Ramos (cell line): Measurements from ENCODE around the gene KCNIP4.
"Not testable (repeated sequence)": the region's sequence is repeated elsewhere in the genome, so short reads cannot be mapped to it uniquely, and the experiment has no call there.

ENCODE experiments used
- in situ Hi-C: fragments of 300-500 bp; cut with MboI; formaldehyde crosslinking; loops from one replicate; pipeline ENCODE4 v1.14.3; 2022; ENCODE audit warnings: low sequenced_read_pairs; ENCODE audit not compliant: unreplicated experiment

The KCNIP4 gene

DNA sequence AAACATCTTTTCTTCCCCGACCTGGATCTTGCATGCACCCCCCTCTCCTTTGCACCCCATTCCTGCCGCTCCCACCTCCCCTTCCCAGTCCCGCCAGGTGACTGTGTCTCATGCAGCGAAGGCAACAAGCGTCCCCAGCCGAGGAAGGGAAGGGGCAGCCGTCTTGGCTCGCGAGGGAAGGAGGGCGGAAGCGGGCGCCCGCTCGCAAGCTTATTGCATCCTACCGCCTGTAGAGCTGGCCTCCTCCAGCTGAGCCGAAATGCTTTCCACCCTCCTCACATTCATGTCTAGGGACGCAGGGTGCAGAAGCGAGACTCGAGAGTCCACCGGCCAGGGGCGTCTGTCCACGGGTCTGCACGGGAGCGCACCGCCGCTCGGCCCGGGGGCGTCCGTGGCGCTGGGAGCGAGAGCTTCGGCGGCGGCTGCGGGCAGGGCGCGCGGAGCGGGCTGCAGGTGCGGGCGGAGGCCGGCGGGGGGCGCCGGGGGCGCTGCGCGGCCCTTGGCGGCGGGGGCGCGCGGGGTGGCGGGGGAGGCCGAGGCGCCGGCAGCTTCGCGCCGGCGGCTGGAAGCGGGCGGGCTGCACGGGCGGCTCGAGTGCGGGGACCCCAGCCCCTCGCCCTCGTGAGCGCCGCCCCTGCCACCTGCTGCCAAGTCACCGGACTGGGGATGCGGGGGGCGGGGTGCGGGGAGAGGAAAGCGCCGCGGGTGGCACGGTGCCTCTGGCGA is at the start of gene KCNIP4:
Gene KCNIP4 (minus strand): TSS at position 426 of the 726 bp plus-strand sequence.
- in situ Hi-C loops, result no loop called here

DNA sequence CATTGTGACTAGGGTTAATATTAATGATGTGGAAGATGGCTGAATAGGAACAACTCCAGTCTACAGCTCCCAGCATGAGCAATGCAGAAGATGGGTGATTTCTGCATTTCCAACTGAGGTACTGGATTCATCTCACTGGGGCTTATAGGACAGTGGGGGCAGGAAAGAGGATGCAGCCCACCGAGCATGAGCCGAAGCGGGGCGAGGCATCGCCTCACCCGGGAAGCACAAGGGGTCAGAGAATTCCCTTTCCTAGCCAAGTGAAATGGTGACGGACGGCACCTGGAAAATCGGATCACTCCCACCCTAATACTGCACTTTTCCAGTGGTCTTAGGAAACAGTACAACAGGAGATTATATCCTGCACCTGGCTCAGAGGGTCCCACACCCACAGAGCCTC is 48.0 kb upstream of the KCNIP4 start:
- in situ Hi-C loops, result not testable (repeated sequence)

DNA sequence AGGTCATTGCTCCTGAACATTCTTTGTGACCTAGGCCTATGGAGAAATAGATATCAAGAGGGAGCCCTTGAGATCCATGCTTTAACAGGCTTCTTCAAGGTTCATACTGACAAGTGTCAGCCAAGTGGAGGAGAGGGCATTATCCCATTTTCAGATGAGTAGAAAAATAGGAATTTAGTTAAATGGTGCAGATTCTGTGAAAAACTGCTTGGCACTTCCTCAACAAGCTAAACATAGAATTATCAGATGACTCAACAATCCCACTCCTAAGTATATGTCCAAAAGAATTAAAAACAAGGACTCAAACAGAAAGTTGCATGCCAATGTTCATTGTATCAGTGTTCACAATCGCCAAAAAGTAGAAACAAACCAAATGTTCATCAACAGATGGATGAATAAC is 43.8 kb upstream of the KCNIP4 start:
- in situ Hi-C loops, result no loop called here

DNA sequence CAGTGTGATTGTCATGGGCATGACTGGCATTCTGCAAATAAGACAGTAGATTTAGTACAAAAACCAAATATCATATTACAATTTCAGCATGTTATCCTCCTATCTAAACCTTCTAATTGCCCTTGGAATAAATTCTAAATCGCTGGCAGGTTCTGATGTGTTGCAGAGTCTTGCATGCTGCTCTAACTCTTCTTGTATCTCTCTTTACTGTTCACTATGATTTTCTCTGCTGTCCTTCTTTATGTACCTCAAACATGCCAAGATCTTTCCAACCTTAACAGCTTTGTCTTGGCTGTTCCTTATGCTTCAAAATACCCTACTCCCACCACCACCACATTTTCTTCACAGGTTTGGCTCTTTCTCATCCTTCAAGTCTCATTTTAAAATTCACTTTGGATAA is 43.0 kb upstream of the KCNIP4 start:
- in situ Hi-C loops, result no loop called here

DNA sequence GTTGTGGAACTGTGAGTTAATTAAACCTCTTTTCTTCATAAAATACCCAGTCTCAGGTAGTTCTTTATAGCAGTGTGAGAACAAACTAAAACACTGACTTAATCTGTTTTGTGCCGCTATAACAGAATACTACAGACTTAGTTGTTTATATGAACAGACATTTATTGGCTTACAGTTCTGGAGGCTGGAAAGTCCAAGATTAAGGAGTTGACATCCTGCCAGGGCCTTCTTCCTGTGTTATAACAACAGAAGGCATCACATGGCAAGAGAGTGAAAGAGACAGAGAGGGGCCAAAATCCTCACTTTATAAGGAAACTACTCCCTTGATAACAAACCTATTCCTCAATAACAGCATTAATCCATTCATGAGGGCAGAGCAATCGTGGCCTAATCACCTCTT is 42.5 kb upstream of the KCNIP4 start:
- in situ Hi-C loops, result no loop called here

DNA sequence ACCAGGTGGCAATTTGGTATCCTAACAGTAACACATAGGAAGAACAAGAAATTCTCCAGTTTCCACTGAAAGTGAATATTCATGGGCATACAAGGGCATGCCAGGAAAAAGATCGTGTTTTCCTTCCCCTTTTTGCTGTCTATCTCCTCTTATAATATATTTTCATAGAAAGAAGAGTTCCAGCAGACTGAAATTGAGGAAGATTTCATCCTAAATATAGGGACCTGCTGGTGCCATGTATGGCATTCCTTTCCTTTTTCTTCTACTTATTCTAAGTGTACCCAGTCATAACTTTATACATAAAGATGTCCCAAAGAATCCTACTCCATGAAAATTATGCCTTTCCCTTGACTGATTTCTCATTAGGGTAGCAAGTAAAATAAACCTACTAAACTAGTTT is 40.8 kb upstream of the KCNIP4 start:
- in situ Hi-C loops, result no loop called here

DNA sequence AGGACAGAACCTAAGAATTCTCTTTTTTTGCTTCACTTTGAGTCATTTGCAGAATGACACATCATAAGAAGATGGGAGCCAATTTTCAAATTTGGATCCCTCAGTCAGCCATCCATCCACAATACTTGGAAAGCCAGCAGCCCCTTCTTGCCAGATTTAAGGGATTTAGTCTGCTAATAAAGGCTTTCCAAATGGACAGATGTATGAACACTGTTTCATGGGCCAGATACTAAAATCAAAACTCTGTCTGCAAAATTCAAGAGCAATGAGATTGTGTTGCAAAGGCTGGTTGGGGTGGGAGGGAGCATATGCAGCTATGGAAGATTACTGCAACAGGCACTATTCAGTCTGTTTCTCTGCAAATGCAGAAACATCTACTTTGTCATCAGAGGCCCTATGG is 37.7 kb upstream of the KCNIP4 start:
- in situ Hi-C loops, result no loop called here

DNA sequence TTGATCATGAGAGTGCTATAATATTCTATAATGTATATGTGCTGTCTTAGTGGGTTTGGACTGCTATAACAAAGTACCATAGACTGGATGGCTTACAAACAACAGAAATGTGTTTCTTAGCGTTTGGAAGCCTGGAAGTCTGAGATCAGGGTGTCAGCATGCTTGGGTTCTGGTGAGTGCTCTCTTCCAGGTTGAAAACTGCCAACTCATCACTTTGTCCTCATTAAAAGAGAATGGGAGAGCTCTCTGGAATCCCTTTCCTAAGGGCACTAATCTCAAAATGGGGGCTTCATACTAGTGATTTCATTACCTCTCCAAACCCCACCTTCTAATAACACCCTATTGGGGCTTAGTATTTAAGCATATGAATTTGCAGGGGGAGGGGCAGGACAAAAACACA is 33.5 kb upstream of the KCNIP4 start:
- in situ Hi-C loops, result no loop called here

DNA sequence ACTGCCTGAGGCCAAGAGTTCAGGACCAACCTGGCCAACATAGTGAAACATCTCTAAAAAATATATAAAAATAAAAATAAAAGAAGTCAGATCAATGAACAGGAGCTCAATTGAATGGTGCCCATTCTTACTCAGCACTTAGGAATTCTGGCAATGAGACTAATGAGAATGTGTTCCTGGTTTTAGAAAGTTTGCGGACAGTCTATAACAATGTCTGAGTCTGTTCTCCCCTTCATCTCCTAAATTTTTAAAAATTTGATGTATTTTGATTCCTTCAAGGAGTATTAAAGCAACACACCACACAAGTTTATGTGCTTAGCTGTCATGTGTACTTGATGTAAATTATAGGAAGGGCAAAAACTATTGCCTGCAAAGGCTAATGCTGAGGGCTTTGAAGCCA is 30.6 kb upstream of the KCNIP4 start:
- in situ Hi-C loops, result no loop called here

DNA sequence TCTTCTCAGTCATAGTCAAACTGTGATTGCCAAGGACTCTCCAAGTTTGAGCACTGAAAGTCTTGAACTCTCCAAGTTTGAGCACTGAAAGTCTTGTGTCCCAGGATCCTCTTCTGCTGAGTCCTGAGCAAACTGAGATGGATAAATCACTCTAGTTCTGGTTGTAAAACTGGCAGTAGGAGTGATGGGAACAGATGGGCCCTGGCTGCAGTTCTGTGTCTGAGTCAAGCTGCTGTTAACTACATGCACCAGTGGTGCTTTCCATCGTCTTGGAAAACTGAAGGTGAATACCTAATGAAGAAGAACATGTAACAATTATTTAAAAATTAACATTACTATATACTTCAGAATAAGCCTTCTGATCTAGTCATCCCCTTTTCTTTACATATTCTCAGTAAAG is 27.6 kb upstream of the KCNIP4 start:
- in situ Hi-C loops, result no loop called here

DNA sequence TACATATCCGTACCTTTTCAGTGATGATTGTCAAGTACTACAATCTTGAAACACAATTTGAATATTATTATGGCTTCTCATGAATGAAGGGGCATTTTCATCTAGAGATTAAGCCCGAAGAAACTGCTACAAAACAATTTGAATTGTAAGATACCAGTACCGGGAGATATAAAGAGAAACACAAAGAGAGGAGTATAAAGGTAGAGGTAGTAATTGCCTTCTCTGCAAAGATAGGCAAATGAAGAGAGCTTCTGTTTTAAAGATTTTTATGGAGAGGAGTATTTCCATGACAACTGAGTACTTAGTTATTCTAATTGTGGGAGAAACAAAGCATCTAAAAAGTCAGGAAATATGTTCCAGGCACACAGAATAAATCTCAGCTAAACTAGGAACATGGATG is 25.3 kb upstream of the KCNIP4 start:
- in situ Hi-C loops, result no loop called here

DNA sequence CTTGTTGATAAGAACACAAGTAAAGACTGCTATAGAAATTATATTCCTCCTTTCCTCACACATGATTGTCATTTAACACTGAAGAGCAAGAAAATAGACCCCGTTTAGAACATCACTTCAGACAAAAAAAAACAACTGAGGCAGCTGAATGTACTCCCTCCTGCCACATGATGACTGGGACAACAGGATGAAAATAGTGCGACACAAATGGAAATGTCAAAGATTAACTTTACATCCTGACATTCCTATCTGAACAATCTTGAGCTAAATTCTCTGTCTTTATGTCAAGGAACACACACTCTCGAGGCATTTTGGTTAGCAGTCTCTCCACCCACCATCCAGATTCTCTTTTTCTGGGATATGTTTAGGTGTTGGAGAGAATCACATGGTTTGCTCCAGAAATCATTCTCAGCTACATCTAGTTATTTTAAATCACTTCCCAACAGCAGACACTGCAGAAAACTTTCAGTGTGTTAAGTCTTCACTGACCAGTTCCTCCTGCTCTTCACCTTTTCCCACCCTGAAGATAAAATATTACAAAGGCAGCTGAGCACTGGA is 16.3 kb upstream of the KCNIP4 start:
- in situ Hi-C loops, result no loop called here

DNA sequence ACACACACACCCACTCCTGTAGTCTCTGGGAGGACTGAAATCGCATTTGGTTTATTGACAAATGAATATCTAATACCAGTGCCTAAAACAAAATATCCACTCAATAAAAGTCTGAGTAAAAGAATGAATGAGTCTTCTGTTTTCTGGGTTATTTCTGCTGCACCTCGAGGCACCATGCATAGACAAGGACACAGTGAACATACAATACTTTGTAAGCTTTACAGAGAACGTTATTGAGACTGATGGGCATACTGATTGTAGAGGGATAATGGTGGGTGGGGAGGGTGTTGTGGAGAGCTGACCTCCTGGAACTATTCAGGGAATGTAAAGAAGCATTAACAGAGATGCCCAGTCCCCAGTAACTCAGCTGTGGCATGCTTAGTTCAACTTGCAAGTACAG is 14.1 kb upstream of the KCNIP4 start:
- in situ Hi-C loops, result no loop called here

DNA sequence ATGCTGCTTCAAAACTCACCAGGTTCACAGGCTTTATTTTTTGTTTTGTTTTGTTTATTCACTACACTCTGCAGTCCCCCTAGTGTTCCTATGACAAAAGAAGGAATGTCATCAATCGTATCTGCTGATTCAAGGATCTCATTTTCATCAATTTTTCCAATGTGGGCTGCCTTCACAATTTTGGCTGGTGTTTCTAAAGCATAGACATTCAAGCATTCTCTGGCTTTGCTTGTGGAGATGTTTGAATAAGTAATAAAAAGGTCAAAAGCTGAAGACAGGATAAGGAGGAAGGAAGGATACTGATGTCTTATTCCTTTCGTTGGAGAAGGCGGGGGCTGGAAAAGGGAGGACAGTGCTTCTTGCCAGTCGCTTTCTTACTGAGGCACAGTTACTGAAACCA is 12.2 kb upstream of the KCNIP4 start:
- in situ Hi-C loops, result no loop called here

DNA sequence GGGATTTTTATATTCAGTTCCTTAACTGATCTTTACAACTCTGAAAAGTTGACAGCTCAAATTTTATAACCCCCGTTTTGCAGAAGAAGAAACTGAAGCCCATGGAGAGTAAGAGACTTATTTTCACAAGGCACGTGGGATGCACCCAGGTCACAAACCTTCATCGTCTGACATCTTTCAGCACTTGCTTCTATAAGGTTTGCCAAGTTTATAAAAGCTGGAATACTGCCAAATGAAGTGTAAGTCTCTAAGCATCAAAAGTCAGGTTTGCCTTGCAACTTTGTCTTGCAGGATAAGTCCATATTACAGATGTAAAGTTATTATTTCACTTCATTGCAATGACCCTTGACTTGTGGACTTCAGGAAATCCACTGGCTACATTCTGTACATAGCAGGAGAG is 6.3 kb upstream of the KCNIP4 start:
- in situ Hi-C loops, result no loop called here

DNA sequence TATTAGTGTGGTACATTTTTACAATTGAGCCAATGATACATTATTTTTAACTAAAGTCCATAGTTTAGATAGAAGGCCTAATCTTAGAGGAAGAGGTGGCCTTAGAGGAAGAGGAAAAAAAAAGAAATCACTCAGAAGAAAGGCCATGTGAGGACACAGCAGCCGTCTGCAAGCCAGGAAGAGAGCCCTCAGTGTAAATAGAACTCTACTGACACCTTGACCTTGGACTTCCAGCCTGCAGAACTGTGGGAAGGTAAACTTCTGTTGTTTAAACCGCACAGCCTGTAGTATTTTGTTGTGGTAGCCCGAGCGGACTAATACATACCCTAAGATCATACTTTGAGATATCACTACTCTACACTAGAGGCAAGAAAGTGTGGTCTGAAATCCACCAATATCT is 5.1 kb upstream of the KCNIP4 start:
- in situ Hi-C loops, result no loop called here

DNA sequence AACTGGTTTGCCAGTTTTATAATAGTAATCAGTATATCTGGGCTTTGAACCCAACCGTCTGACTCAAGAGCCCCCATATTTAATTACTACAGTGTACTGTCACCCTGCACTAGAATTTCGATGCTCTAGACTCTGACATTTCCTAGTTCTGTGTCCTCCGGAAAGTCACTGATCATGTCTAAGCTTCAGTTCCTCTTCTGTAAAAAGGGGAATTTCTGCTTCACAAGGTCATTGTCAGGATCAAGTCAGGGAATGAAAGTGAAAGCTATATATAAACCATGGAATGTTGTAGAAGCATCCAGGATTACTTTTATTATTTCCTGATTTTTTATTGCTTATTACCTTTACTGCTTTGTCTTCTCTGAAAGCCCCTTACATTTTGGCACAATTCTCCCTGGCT is 4.0 kb upstream of the KCNIP4 start:
- in situ Hi-C loops, result no loop called here

DNA sequence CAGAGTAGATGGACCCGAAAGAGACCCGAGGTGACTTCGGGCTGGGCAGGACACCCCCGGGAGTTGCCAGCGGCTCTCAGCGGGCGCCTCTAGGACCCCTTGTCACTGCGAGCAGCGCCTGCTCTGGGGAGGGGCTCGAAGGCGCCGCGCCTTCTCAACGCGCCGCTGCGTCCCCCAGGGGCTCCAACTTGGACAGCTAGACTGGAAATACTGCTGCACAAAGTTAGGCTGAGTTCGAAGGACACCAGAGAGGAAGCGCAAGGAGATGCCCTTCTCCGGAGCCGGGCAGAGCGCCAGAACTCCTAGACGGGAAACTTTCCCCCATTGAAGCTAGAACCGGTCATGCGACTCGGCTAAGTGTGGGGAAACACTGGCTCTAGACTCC is 493 bp upstream of the KCNIP4 start:
- in situ Hi-C loops, result no loop called here

DNA sequence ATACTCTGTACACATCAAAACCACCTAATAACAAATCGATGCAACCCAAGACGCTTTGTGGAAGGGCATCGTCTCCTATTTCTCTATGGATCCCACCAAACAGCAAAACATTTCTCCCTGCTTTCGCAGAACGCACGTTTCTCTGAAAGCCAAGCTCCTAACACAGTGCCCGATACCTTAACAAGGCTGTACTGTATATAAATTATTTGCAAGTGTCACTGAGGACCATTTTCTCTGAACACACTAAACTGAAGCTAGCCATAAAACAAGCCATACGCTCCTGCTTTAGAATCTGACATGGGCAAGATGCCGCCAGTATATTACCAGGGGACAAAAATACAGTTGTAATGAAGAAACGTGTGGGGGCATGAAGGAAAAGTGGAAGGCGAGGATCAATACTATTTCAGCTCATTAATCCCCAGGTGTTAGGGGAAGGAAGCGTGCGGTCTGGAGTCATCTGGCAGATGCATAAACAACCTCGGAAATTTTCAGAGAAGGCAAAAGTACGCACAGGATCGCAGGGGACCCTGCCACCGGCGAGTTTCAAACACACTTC is 703 bp downstream of the KCNIP4 start:
- in situ Hi-C loops, result no loop called here

DNA sequence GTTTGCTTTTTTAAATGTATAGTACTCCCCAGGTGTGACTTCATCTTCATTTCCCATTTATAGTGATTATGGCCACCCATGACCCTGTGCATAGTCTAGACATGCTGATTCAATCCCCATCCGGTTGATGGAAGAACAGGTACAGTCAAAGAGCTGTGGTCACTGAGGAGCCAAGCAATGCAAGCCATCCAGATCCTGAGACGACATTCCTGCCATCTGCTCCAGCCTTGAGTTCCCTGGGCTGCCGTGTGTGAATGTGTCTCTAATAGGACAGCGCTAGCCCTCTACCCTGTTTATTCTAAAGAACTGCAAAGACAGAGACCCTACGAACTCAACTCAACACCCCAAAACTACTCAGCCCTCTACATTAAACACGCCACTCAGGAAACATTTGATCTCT is 1.7 kb downstream of the KCNIP4 start:
- in situ Hi-C loops, result no loop called here

DNA sequence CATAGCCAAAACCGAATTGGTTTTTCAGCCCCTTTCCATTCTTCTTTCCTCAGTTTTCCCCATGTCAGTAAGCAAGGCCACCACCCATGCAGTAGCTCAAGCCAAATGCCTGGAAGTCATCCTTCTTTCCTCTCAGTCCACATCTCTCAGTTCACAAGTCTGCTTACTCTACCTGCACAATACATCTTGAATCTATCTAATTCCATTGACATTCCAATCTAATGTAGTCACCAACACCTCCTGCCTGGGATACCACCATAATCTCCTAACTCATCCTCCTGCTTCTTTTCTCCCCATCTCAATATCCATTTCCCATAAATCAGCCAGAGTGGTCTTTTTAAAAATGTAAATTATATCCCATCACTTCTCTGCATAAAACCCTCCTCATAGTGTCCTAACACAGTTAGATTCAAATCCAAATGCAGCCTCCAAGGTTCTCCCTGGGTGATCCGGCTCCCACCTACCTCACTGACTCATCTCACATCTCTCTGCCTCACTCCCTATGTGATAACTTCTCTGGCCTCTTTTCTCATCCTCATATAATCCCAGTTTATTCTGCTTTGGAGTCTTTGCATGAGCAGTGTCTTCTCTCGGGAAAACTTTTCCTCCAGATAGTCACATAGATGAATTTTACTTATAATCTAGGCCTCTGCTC is 26.9 kb downstream of the KCNIP4 start:
- in situ Hi-C loops, result no loop called here

DNA sequence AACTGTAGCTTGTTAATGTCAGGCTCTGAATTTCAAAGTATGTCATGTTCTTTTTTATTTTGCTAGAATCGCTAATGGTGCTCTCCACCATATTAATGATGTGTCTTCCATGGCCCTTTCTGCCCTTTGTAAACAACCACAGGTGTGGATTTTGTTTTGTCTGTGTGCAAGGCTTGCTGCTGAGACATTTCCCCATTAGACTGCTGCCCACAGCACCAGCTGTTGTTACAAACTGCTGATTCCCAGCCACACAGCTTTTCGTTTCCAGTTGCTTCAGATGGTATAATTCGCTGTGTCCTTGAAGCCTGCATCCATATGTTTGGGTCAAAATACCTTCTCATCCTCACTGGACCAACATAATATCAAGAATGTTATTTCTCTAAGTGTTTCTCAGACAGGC is 32.8 kb downstream of the KCNIP4 start:
- in situ Hi-C loops, result no loop called here
